Thyroid gland (tissue), 4 donors: ENCODE measurements around the gene KAT6B.
"Not testable (repeated sequence)": the region's sequence is repeated elsewhere in the genome, so short reads cannot be mapped to it uniquely, and the experiment has no call there.

ENCODE experiments used
- POLR2A ChIP-seq, 2 donors: fragments of 450-650 bp; IDR thresholded peaks; one replicate each; pipeline ENCODE4 v1.6.1; 2017; ENCODE audit warnings: antibody characterized with exemption in 2 of 2, mild to moderate bottlenecking in 2 of 2, moderate library complexity in 1 of 2
- TF ChIP-seq, protein P1 (sequence below), 6 experiments: fragments of 200-600 bp in 3 of 6; fragments of 450-650 bp in 3 of 6; sonication (generic) in 3 of 6; IDR thresholded peaks; one replicate each; pipeline ENCODE4 v1.5.1; 2016 to 2019; ENCODE audit warnings: antibody characterized with exemption in 6 of 6, mild to moderate bottlenecking in 2 of 6, inconsistent platforms in 1 of 6, moderate library complexity in 1 of 6

GRCh38 chr10:74793240-74793639 is 33.2 kb upstream of the KAT6B start:
- not testable (repeated sequence) for TF ChIP-seq POLR2A (IDR thresholded peaks at IDR 0.05)
- TF ChIP-seq, protein P1, sequence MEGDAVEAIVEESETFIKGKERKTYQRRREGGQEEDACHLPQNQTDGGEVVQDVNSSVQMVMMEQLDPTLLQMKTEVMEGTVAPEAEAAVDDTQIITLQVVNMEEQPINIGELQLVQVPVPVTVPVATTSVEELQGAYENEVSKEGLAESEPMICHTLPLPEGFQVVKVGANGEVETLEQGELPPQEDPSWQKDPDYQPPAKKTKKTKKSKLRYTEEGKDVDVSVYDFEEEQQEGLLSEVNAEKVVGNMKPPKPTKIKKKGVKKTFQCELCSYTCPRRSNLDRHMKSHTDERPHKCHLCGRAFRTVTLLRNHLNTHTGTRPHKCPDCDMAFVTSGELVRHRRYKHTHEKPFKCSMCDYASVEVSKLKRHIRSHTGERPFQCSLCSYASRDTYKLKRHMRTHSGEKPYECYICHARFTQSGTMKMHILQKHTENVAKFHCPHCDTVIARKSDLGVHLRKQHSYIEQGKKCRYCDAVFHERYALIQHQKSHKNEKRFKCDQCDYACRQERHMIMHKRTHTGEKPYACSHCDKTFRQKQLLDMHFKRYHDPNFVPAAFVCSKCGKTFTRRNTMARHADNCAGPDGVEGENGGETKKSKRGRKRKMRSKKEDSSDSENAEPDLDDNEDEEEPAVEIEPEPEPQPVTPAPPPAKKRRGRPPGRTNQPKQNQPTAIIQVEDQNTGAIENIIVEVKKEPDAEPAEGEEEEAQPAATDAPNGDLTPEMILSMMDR (IDR thresholded peaks at IDR 0.05) = not testable (repeated sequence)
